Body of pancreas (tissue), 4 donors: ENCODE measurements around the gene GPX7.

Experiments
- POLR2A ChIP-seq, 3 donors: fragments of 450-650 bp; IDR thresholded peaks; one replicate each; pipeline ENCODE4 v1.6.1; 2016; ENCODE audit warnings: antibody characterized with exemption in 3 of 3, mild to moderate bottlenecking in 2 of 3
- TF ChIP-seq, protein P1 (sequence below), 7 experiments: fragments of 450-650 bp in 4 of 7; fragments of 200-600 bp in 3 of 7; sonication (generic) in 3 of 7; IDR thresholded peaks; one replicate each; pipeline ENCODE4 v1.5.1; 2016 to 2019; ENCODE audit warnings: antibody characterized with exemption in 7 of 7

DNA sequence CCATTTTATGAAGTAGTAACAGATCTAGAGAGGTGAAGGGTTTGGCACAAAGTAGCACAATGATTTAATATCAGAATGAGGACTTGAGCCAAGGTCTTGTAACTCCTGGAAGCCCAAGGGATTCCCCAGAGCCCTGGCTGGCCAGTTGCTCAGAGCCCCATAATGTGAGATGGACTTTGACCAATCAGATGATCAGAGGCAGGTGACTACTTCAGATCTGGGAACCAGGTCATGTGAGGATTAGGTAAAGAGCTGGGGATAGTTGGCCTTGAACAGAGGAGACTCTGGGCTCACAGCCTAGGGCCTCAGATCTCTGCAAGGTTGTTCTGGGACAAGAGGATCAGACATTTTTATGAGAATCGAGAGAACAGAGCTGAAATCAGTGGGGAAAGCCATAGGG is 49.7 kb downstream of the GPX7 start:
- peak in 1 of 3 donors; percentile 13 for TF ChIP-seq POLR2A (IDR thresholded peaks at IDR 0.05)
- TF ChIP-seq, protein P1, sequence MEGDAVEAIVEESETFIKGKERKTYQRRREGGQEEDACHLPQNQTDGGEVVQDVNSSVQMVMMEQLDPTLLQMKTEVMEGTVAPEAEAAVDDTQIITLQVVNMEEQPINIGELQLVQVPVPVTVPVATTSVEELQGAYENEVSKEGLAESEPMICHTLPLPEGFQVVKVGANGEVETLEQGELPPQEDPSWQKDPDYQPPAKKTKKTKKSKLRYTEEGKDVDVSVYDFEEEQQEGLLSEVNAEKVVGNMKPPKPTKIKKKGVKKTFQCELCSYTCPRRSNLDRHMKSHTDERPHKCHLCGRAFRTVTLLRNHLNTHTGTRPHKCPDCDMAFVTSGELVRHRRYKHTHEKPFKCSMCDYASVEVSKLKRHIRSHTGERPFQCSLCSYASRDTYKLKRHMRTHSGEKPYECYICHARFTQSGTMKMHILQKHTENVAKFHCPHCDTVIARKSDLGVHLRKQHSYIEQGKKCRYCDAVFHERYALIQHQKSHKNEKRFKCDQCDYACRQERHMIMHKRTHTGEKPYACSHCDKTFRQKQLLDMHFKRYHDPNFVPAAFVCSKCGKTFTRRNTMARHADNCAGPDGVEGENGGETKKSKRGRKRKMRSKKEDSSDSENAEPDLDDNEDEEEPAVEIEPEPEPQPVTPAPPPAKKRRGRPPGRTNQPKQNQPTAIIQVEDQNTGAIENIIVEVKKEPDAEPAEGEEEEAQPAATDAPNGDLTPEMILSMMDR (IDR thresholded peaks at IDR 0.05) = no peak
